GM21825 (cell line): Measurements from ENCODE around the gene OR56B4.
"Not testable (repeated sequence)": the region's sequence is repeated elsewhere in the genome, so short reads cannot be mapped to it uniquely, and the experiment has no call there.

Experiments
- ATAC-seq: cut with Tn5 transposase; IDR thresholded peaks from one replicate; pipeline ENCODE4 v1.9.1; 2021; ENCODE audit warnings: mild to moderate bottlenecking, moderate library complexity; ENCODE audit not compliant: unreplicated experiment

OR56B4 gene

GRCh38 chr11:6143737-6144136 lies 36.3 kb downstream of the OR56B4 start:
- ATAC-seq: not testable (repeated sequence)

DNA sequence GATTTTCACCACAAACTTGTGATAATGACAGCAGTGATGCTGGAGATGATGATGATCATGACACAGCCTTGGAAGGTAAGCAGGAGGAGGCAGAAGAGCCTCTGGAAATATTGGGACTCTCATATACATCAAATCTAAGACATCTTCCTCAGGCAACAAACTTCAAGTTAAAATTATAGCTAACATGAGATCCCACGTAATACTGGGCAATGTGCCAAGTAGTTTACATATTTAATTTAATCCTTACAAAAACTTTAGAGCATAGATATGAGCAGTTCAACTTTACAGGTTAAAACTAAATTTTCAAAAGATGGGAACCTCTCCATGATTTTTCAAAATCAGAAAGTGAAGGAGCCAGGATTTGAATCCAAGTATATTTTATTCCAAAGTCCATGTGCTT lies 43.6 kb downstream of the OR56B4 start:
- ATAC-seq: no peak

DNA sequence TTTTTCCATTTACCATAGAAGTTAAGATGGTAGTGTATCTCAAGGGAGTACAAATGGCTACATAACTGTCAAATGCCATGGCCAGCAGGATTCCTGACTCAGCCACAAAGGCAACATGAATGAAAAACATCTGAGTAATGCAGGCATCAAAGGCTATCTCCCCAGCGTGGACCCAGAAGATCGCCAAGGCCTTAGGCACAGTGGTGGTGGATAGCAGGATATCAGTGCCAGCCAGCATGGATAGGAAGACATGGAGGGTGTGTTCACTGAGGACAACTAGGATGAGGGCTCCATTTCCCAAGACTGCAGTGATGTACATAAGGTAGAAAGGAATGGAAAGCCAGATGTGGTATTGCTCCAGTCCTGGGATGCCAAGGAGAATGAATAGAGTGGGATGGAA lies 44.6 kb downstream of the OR56B4 start:
- no peak for ATAC-seq

GRCh38 chr11:6156628-6157359 lies 49.3 kb downstream of the OR56B4 start:
- ATAC-seq: no peak
